IMR-90 (cell line): ENCODE data around the gene ZGLP1. TPM values are rescaled to one million over a fixed set of nuclear protein-coding genes. Genes with fewer than 3 reads are reported as not detected.

ENCODE experiments used
- ATAC-seq: fragments of 200-7000 bp; cut with Tn5 transposase; 2 replicates; pipeline ENCODE4 v1.9.1; 2020; ENCODE audit warnings: low read depth, mild to moderate bottlenecking, moderate library complexity
- BruUV-seq: library from RNA; stranded (reverse); fragments of 400-500 nt; replicated peaks from 2 replicates; lab custom pipeline; 2021; lab: Mats Ljungman, UMichigan
- CTCF ChIA-PET: fragments of 300-600 bp; formaldehyde crosslinking; extraction: SDS; loops from one replicate; lab custom pipeline; 2021; ENCODE audit warnings: antibody characterized with exemption; lab: Yijun Ruan, JAX
- POLR2A ChIA-PET: fragments of 300-600 bp; sonication (Branson Sonifier 250); formaldehyde crosslinking; loops from one replicate; lab custom pipeline; 2022; ENCODE audit warnings: antibody characterized with exemption; ENCODE audit not compliant: unreplicated experiment; lab: Charles Lee
- DNase-seq: peaks from one replicate; pipeline ENCODE4 v3.0.0; 2013
- H2AFZ ChIP-seq: replicated peaks from 2 replicates; pipeline ENCODE3; 2013; ENCODE audit warnings: low read length, mild to moderate bottlenecking; ENCODE audit not compliant: poor library complexity
- H2AK5ac ChIP-seq: 2 replicates; pipeline ENCODE4 v1.6.1; 2013; ENCODE audit warnings: low read depth, low read length, inconsistent platforms
- H2AK9ac ChIP-seq: replicated peaks from 2 replicates; pipeline ENCODE3; 2013; ENCODE audit warnings: mild to moderate bottlenecking, low read depth, low read length, moderate library complexity; ENCODE audit not compliant: poor library complexity
- H2BK120ac ChIP-seq: 2 replicates; pipeline ENCODE4 v1.6.1; 2013; ENCODE audit warnings: low read depth, low read length, inconsistent platforms
- H2BK15ac ChIP-seq: 3 replicates; pipeline ENCODE4 v1.6.1; 2013; ENCODE audit warnings: low read depth, low read length, inconsistent platforms
- H2BK20ac ChIP-seq: 2 replicates; pipeline ENCODE4 v1.6.1; 2013; ENCODE audit warnings: low read depth, mild to moderate bottlenecking, inconsistent platforms, low read length, moderate library complexity
- H2BK5ac ChIP-seq: 2 replicates; pipeline ENCODE4 v1.6.1; 2013; ENCODE audit warnings: mild to moderate bottlenecking, low read depth, low read length, inconsistent platforms; ENCODE audit not compliant: poor library complexity, severe bottlenecking
- H3K14ac ChIP-seq: replicated peaks from 2 replicates; pipeline ENCODE4 v1.6.1; 2013; ENCODE audit warnings: low read depth, low read length, inconsistent platforms
- H3K18ac ChIP-seq: 2 replicates; pipeline ENCODE4 v1.6.1; 2013; ENCODE audit warnings: low read depth, low read length, control low read depth
- H3K23ac ChIP-seq: 2 replicates; pipeline ENCODE4 v1.6.1; 2013; ENCODE audit warnings: low read depth, low read length, inconsistent platforms
- H3K27ac ChIP-seq: 2 replicates; pipeline ENCODE4 v1.5.1; 2013; ENCODE audit warnings: mild to moderate bottlenecking, control low read depth, low read length; ENCODE audit not compliant: insufficient read depth
- H3K27me3 ChIP-seq: 2 replicates; pipeline ENCODE4 v1.6.1; 2013; ENCODE audit warnings: low read length; ENCODE audit not compliant: control insufficient read depth, insufficient read depth
- H3K36me3 ChIP-seq: 2 replicates; pipeline ENCODE4 v1.6.1; 2013; ENCODE audit warnings: low read length, mixed read lengths; ENCODE audit not compliant: control insufficient read depth, insufficient read depth
- H3K4ac ChIP-seq: 2 replicates; pipeline ENCODE4 v1.6.1; 2013; ENCODE audit warnings: low read depth, low read length, inconsistent platforms
- H3K4me1 ChIP-seq: 2 replicates; pipeline ENCODE4 v1.6.1; 2013; ENCODE audit warnings: low read length, mixed read lengths; ENCODE audit not compliant: control insufficient read depth, insufficient read depth
- H3K4me2 ChIP-seq: 2 replicates; pipeline ENCODE4 v1.6.1; 2013; ENCODE audit warnings: low read depth, mild to moderate bottlenecking, control low read depth, low read length, moderate library complexity
- H3K4me3 ChIP-seq: 2 replicates; pipeline ENCODE4 v1.5.1; 2013; ENCODE audit warnings: low read depth, mild to moderate bottlenecking, control low read depth, low read length, moderate library complexity; ENCODE audit not compliant: insufficient read depth
- H3K56ac ChIP-seq: 2 replicates; pipeline ENCODE4 v1.6.1; 2013; ENCODE audit warnings: low read length, inconsistent platforms; ENCODE audit not compliant: insufficient read depth; ENCODE audit errors: extremely low read depth
- H3K79me1 ChIP-seq, 2 experiments: 2 replicates each; pipeline ENCODE4 v1.6.1; 2013; ENCODE audit warnings: low read length in 2 of 2, inconsistent platforms in 1 of 2, low read depth in 1 of 2
- H3K9ac ChIP-seq: 2 replicates; pipeline ENCODE4 v1.6.1; 2013; ENCODE audit warnings: low read depth, low read length, control low read depth
- H3K9me1 ChIP-seq: 2 replicates; pipeline ENCODE4 v1.6.1; 2013; ENCODE audit warnings: low read length, inconsistent platforms; ENCODE audit not compliant: insufficient read depth
- H3K9me3 ChIP-seq: 2 replicates; pipeline ENCODE4 v1.6.1; 2013; ENCODE audit warnings: low read length; ENCODE audit not compliant: control insufficient read depth, insufficient read depth
- H4K20me1 ChIP-seq: 2 replicates; pipeline ENCODE4 v1.6.1; 2013; ENCODE audit warnings: low read length, inconsistent platforms; ENCODE audit not compliant: insufficient read depth
- H4K5ac ChIP-seq: 2 replicates; pipeline ENCODE4 v1.6.1; 2013; ENCODE audit warnings: mild to moderate bottlenecking, low read depth, low read length, control low read depth
- H4K8ac ChIP-seq, 2 experiments: 2 replicates each; pipeline ENCODE4 v1.6.1; 2013; ENCODE audit warnings: low read depth in 2 of 2, low read length in 2 of 2, control low read depth in 1 of 2, inconsistent platforms in 1 of 2
- H4K91ac ChIP-seq: 2 replicates; pipeline ENCODE4 v1.6.1; 2013; ENCODE audit warnings: low read depth, low read length, inconsistent platforms; ENCODE audit not compliant: insufficient read depth
- BHLHE40 ChIP-seq: fragments of 150-350 bp; IDR thresholded peaks from 2 replicates; pipeline ENCODE4 v1.6.1; 2016; ENCODE audit warnings: mild to moderate bottlenecking, low read depth, low read length
- CHD1 ChIP-seq: IDR thresholded peaks from 2 replicates; pipeline ENCODE4 v1.6.1; 2012; ENCODE audit warnings: low read depth, low read length, improper control_type of control experiment
- POLR2A ChIP-seq: IDR thresholded peaks from 2 replicates; pipeline ENCODE4 v1.6.1; 2012; ENCODE audit warnings: mild to moderate bottlenecking, low read depth, low read length
- RAD21 ChIP-seq: IDR thresholded peaks from 2 replicates; pipeline ENCODE4 v1.6.1; 2012; ENCODE audit warnings: low read length, improper control_type of control experiment
- RCOR1 ChIP-seq: IDR thresholded peaks from 2 replicates; pipeline ENCODE4 v1.6.1; 2012; ENCODE audit warnings: mild to moderate bottlenecking, low read length, improper control_type of control experiment; ENCODE audit not compliant: insufficient replicate concordance
- WGBS, 2 experiments: methylation state at CpG; one replicate each; pipeline versions ENCODE4 v1.1.5 to v1.1.7; 2013; ENCODE audit warnings: missing lambda C conversion rate in 2 of 2; ENCODE audit not compliant: insufficient read length in 1 of 2; ENCODE audit errors: extremely low coverage in 2 of 2; 5-methylcytosine and 5-hydroxymethylcytosine counted together
- dilution Hi-C: fragments of 300-500 bp; cut with HindIII; formaldehyde crosslinking; loops from one replicate; pipeline ENCODE4 v1.14.3; 2018; ENCODE audit warnings: low sequenced_read_pairs; ENCODE audit not compliant: unreplicated experiment
- in situ Hi-C: fragments of 300-500 bp; cut with MboI; formaldehyde crosslinking; loops from 3 replicates; pipeline ENCODE4 v1.14.3; 2019; ENCODE audit warnings: low sequenced_read_pairs, inconsistent platforms, mixed read lengths
- intact Hi-C: fragments of 100-400 bp; cut with micrococcal nuclease; formaldehyde crosslinking; loops from 2 replicates; pipeline ENCODE4 v1.10.0; 2022
- polyA plus RNA-seq, 3 experiments: library from polyadenylated mRNA; depleted of rRNA; stranded (reverse); fragments of >200 nt; gene quantifications; 2 replicates each; pipeline ENCODE4 v1.2.3, GENCODE V29; 2012; ENCODE audit warnings: low replicate concordance in 1 of 3
- total RNA-seq: library from RNA; depleted of rRNA; stranded (reverse); fragments of >200 nt; gene quantifications from 2 replicates; pipeline ENCODE4 v1.2.3, GENCODE V29; 2012
- TF ChIP-seq, protein P1 (sequence below): fragments of 150-350 bp; IDR thresholded peaks from 2 replicates; pipeline ENCODE4 v1.6.1; 2016; ENCODE audit warnings: low read depth, mild to moderate bottlenecking, low read length, moderate library complexity, borderline replicate concordance
- TF ChIP-seq, protein P2 (sequence below): conservative IDR thresholded peaks from 2 replicates; pipeline ENCODE4 v1.5.1; 2012; ENCODE audit warnings: mild to moderate bottlenecking, low read depth, low read length, improper control_type of control experiment

Gene ZGLP1
- total and polyA plus RNA-seq, 2 of the 4 experiments (the other 2 are of a cell fraction) = 0.54 to 3.1 TPM

DNA sequence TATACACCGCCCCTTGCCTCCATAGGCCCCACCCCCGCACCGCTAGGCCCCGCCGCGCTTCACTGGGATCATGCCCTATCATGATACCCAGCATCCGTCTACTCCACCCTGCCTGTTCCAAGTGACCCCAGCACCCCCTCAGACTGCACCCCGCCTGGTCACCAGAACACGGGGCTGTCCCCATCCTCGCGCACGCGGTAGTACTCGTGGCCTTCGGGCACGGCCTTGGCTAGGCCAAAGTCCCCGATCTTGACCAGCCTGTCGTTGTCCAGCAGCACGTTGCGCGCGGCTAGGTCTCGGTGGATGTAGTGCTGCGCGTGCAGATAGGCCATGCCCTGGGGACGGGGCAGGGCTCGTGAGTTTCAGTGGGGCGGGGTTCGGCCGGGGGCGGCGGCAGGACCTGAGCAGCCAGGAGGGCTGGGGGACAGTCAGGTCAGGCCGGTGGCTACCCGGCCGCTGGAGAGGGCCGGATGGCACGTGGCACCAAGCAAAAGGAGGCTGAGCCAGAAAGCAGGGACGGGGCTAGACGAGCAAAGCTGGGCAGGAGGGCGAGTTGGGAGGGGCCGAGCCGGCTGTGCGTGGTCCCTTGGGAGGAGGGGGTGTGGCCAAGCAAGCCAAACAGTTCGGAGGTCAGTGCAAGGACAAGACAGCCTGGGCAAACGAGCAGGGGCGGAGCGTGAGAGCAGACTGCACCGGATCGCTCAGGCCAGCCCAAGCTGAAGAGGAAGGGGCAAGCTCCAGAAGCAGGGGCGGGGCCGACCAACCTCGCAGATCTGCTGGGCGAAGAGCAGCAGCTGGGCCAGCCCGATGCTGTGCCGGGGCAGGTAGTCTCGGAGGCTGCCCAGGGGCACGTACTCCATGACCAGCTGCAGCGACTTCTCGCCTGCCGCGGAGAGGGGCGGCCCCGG is 43.4 kb upstream of the ZGLP1 start:
- no peaks in the 10 kb centered on the region for H3K79me1 ChIP-seq

More for the DNA sequence above, 43.4 kb upstream of the ZGLP1 start:
- no peak overlapping the region for H3K9ac ChIP-seq
- H3K56ac ChIP-seq = no peak overlapping the region
- H3K36me3 ChIP-seq = peaks cover 49% of the 10 kb centered on the region
- no peak overlapping the region for H2AK5ac ChIP-seq
- no peak overlapping the region for H3K27ac ChIP-seq
- H2BK120ac ChIP-seq = no peak overlapping the region
- H3K4ac ChIP-seq = no peak overlapping the region
- H4K8ac ChIP-seq = no peak overlapping the region
- H2BK5ac ChIP-seq = no peak overlapping the region
- H2BK15ac ChIP-seq = no peak overlapping the region
- WGBS, 2 experiments = 73% methylated on average over 34 of the region's 63 CpGs; no CpG with 5 or more reads in 1 of the 2 experiments
- POLR2A ChIA-PET = no interaction called here
- H2AK9ac ChIP-seq = peak overlapping the region; percentile 78
- no TSS peak for BruUV-seq
- no peak overlapping the region for H3K23ac ChIP-seq
- DNase-seq (no peak), ATAC-seq (no peak)
- peak overlapping the region; percentile 51 for H2AFZ ChIP-seq
- no peak overlapping the region for H3K4me3 ChIP-seq
- no peaks in the 10 kb centered on the region for H3K9me1 ChIP-seq
- H3K4me2 ChIP-seq = no peak overlapping the region
- TF ChIP-seq RCOR1 (no peak), CHD1 (no peak), RAD21 (no peak), POLR2A (no peak), BHLHE40 (no peak)
- TF ChIP-seq, protein P1, sequence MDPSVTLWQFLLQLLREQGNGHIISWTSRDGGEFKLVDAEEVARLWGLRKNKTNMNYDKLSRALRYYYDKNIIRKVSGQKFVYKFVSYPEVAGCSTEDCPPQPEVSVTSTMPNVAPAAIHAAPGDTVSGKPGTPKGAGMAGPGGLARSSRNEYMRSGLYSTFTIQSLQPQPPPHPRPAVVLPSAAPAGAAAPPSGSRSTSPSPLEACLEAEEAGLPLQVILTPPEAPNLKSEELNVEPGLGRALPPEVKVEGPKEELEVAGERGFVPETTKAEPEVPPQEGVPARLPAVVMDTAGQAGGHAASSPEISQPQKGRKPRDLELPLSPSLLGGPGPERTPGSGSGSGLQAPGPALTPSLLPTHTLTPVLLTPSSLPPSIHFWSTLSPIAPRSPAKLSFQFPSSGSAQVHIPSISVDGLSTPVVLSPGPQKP = no peak
- TF ChIP-seq, protein P2, sequence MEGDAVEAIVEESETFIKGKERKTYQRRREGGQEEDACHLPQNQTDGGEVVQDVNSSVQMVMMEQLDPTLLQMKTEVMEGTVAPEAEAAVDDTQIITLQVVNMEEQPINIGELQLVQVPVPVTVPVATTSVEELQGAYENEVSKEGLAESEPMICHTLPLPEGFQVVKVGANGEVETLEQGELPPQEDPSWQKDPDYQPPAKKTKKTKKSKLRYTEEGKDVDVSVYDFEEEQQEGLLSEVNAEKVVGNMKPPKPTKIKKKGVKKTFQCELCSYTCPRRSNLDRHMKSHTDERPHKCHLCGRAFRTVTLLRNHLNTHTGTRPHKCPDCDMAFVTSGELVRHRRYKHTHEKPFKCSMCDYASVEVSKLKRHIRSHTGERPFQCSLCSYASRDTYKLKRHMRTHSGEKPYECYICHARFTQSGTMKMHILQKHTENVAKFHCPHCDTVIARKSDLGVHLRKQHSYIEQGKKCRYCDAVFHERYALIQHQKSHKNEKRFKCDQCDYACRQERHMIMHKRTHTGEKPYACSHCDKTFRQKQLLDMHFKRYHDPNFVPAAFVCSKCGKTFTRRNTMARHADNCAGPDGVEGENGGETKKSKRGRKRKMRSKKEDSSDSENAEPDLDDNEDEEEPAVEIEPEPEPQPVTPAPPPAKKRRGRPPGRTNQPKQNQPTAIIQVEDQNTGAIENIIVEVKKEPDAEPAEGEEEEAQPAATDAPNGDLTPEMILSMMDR = no peak
- CTCF ChIA-PET = no interaction called here
- no peak overlapping the region for H3K18ac ChIP-seq
- dilution Hi-C loops (no loop called here), intact Hi-C loops (no loop called here), in situ Hi-C loops (no loop called here)
- no peak overlapping the region for H3K14ac ChIP-seq
- no peaks in the 10 kb centered on the region for H3K4me1 ChIP-seq
- no peak overlapping the region for H2BK20ac ChIP-seq
- H3K27me3 ChIP-seq = no peaks in the 10 kb centered on the region
- H4K5ac ChIP-seq = no peak overlapping the region
- no peak overlapping the region for H4K91ac ChIP-seq
- H3K9me3 ChIP-seq = no peaks in the 10 kb centered on the region
- H4K20me1 ChIP-seq = no peaks in the 10 kb centered on the region
